Ovary (tissue), 3 donors: ENCODE measurements around the gene NETO2.

ENCODE experiments used
- EP300 ChIP-seq: sonication (generic); formaldehyde crosslinking; IDR thresholded peaks from one replicate; pipeline ENCODE4 v1.6.1; 2017; ENCODE audit warnings: antibody characterized with exemption
- POLR2A ChIP-seq: fragments of 450-650 bp; IDR thresholded peaks from one replicate; pipeline ENCODE4 v1.6.1; 2017; ENCODE audit warnings: antibody characterized with exemption, mild to moderate bottlenecking, moderate library complexity
- TF ChIP-seq, protein P1 (sequence below), 3 donors: fragments of 450-650 bp in 2 of 3; fragments of 200-600 bp in 1 of 3; IDR thresholded peaks; one replicate each; pipeline versions ENCODE4 v1.5.1 to v1.8.0; 2016 to 2022; ENCODE audit warnings: antibody characterized with exemption in 3 of 3, mild to moderate bottlenecking in 1 of 3
- donor health status: DM: no; HTN: no; CAD: no.

DNA sequence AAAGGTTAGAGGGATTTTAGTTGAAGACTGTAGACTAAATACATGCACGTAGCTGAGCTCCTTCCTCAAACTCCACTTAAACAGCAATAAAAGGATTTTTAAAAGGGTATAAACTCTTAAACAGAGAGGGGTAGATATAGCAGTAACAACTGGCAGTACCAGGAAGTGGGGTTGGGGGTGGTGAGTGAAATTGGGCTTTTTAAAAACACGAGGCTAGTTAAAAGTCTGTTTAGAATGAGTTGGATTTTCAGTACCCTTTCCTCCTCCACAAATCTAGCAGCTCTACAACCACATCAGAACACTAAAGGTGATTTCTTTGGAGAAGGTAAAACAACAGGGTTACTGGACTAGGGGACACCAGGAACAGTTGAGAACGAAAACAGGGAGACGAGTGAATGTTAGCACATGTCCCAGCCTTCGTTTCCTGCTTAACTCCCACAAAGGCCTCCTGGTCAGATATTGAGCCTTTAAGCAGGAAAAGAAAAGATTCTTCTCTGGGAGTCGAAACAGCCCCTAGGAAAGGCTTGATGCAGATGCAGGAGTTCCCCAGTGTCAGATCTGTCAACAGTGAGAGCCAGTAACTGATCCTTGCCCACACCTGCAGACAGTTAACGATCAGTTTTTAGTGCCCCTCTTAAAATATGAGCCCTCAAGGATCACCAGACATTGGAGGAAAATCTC is 13.8 kb downstream of the NETO2 start:
- TF ChIP-seq, protein P1, sequence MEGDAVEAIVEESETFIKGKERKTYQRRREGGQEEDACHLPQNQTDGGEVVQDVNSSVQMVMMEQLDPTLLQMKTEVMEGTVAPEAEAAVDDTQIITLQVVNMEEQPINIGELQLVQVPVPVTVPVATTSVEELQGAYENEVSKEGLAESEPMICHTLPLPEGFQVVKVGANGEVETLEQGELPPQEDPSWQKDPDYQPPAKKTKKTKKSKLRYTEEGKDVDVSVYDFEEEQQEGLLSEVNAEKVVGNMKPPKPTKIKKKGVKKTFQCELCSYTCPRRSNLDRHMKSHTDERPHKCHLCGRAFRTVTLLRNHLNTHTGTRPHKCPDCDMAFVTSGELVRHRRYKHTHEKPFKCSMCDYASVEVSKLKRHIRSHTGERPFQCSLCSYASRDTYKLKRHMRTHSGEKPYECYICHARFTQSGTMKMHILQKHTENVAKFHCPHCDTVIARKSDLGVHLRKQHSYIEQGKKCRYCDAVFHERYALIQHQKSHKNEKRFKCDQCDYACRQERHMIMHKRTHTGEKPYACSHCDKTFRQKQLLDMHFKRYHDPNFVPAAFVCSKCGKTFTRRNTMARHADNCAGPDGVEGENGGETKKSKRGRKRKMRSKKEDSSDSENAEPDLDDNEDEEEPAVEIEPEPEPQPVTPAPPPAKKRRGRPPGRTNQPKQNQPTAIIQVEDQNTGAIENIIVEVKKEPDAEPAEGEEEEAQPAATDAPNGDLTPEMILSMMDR (IDR thresholded peaks at IDR 0.05): no peak
- TF ChIP-seq EP300 (no peak), POLR2A (no peak)
